Germinal center (tissue), 1 donor: ENCODE measurements around the gene ANAPC5.
"Not testable (repeated sequence)": the region's sequence is repeated elsewhere in the genome, so short reads cannot be mapped to it uniquely, and the experiment has no call there.

Experiments
- DNase-seq: peaks from one replicate; pipeline ENCODE4 v3.0.0; 2012; ENCODE audit warnings: mixed read lengths, low spot score

Gene ANAPC5

GRCh38 chr12:121351820-121352681 is at the start of gene ANAPC5:
Gene ANAPC5, minus strand, starts transcription at chr12:121352411. Its CDS starts 71 bp downstream, at chr12:121352340.
- peak; percentile 97 for DNase-seq

GRCh38 chr12:121400332-121401139 is 48.3 kb upstream of the ANAPC5 start:
- peak; percentile 22 for DNase-seq

GRCh38 chr12:121399391-121400331 is 47.5 kb upstream of the ANAPC5 start, which contains the start of gene RNF34:
Gene RNF34, plus strand, starts transcription at chr12:121400118. Its CDS starts 95 bp downstream, at chr12:121400213.
- peak; percentile 98 for DNase-seq

DNA sequence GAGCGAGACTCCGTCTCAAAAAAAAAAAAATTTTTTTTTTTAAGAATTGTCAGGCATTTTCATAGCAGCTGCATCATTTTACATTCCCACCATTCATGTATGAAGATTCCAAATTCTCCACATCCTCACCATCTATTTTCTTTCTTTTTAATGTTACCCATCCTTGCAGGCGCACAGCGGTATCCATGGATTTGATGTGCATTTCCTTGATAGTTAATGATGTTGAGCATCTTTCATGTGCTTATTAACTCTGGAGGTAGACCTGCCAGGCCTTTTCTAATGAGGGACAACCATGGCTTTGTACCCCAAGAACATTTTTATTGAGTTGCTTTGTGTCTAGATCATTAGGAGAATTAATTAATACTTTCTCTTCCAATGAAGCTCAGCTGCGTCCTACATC is 46.1 kb upstream of the ANAPC5 start:
- no peak for DNase-seq

GRCh38 chr12:121397521-121397920 is 45.3 kb upstream of the ANAPC5 start:
- no peak for DNase-seq

- no peak for DNase-seq
These were observed 40.1 kb upstream of the ANAPC5 start for GRCh38 chr12:121392325-121392716.

DNA sequence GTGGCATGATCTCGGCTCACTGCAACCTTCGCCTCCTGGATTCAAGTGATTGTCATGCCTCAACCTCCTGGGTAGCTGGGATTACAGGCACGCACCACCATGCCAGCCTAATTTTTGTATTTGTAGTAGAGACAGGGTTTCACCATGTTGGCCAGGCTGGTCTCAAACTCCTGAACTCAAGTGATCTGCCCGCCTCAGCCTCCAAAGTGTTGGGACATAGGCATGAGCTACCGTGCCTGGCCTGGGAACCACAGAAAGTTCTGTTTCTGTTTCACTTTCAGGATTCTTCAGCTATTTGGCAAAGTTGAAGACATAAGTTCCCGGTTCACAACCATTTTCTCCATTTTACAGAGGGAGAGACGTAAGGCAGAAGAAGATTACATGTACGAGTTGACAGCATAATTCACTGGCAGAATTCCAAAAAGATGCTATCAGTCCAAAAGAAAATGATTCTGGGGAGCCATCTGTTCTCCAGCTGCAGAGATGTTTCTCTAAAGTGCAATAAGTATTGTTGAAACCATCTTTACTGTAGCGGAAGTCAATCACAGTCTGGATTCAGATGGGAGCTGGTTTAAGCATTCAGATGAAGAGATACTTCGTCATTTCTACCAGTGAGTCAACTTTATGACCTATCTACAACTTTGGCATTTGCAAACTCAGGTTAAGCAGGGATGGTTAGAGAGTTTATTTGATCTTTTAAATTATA is 39.6 kb upstream of the ANAPC5 start:
- DNase-seq = no peak

GRCh38 chr12:121390856-121391255 is 38.6 kb upstream of the ANAPC5 start:
- no peak for DNase-seq

DNA sequence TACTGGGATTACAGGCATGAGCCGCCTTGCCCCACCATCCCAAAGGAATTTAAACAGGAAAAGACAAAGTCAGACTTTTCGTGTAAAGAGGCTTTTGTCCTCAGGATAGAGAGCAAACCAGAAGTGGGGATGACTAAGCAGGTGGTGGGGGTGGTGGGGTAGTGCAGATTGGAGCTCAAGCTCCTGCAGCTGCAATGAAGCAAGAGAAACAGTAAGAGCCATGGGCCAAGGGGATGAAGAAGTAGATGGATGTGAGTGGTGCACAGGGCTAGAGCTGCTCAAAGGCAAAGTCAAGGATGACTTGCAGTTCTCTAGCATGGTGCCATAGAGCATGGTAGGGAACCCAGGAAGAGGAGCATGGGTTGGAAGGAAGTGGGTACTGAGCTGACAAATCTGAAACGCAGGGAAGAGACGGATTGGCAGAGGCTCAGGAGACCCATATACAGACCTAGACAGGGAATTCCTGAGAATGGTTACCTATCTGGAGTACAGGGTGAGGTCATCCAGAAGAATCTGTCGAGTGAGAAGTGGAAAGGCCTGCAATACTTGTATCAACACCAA is 36.3 kb upstream of the ANAPC5 start:
- no peak for DNase-seq

- not testable (repeated sequence) for DNase-seq
These were observed 32.7 kb upstream of the ANAPC5 start for GRCh38 chr12:121384891-121385290.

DNA sequence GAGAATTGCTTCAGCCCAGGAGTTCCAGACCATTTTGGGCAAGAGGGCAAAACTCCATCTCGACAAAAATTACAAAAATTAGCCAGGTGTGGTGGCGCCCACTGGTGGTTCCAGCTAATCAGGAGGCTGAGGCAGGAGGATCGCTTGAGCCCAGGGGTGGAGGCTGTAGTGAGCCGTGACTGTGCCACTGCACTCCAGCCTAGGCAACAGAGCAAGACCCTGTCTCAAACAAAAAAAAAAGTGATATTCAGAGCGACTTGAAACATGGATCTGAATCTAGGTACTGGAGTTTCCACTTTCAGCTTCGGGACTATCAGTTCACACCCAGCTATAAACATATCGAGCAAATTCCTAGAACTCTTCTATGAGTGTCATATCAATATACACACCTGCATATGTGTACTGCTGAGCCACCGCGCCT is 31.4 kb upstream of the ANAPC5 start:
- no peak for DNase-seq

DNA sequence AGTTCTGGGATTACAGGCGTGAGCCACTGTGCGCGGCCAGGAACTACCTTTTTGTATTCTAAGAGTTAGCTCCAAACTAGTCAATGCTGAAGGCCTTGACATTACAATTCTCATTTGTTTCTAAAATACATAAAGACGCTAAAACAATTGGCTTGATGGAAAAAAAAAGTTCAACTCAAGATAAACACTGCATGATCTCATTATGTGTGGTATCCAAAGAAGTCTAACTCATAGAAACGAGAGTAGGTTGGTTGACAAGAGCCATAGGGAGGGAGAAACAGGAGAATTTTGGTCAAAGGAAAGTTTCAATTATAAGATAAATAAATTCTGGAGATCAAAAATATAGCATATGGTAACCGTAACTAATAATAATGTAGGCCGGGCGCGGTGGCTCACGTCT is 27.7 kb upstream of the ANAPC5 start:
- DNase-seq = no peak

DNA sequence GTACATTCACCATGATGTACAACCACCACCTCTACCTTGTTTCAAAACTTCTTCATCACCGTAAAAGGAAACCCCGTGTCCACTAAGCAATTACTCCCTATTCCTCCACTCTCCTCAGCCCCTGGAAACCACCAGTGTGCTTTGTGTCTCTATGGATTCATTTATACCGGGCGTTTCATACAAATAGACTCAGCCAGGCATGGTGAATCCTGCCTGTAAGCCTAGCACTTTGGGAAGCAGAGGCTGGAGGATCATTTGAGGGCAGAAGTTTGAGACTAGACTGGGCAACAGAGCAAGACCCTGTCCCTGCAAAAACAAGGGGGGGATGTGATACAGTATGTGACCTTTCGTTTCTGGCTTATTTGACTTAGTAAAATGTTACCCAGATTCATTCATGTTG is 26.5 kb upstream of the ANAPC5 start:
- no peak for DNase-seq

- no peak for DNase-seq
These were observed 24.8 kb upstream of the ANAPC5 start for GRCh38 chr12:121376754-121377697.

DNA sequence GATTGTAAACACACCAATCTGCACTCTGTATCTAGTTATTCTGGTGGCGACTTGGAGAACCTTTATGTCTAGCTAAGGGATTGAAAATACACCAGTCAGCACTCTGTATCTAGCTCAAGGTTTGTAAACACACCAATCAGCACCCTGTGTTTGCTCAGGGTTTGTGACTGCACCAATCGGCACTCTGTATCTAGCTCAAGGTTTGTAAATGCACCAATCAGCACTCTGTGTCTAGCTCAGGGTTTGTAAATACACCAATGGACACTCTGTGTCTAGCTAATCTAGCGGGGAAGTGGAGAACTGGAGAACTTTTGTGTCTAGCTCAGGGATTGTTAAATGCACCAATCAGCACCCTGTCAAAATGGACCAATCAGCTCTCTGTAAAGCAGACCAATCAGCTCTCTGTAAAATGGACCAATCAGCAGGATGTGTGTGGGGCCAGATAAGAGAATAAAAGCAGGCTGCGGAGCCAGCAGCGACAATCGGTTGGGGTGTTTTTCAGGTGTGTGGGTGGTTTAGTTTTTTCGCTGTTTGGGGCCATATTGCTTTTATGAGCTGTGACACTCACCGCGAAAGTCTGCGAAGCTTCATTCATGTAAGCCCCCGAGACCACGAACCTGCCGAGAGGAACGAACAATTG is 22.9 kb upstream of the ANAPC5 start:
- not testable (repeated sequence) for DNase-seq

DNA sequence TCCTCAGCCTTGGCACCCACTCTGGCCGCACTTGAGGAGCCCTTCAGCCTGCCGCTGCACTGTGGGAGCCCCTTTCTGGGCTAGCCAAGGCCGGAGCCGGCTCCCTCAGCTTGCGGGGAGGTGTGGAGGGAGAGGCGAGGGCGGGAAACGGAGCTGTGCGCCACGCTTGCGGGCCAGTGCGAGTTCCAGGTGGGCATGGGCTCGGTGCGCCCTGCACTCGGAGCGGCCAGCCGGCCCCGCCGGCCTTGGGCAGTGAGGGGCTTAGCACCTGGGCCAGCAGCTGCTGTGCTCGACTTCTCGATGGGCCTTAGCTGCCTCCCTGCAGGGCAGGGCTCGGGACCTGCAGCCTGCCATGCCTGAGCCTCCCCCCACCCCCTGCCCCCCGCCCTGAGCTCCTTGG is 22.1 kb upstream of the ANAPC5 start:
- DNase-seq = not testable (repeated sequence)

GRCh38 chr12:121373755-121374154 is 21.5 kb upstream of the ANAPC5 start:
- no peak for DNase-seq

DNA sequence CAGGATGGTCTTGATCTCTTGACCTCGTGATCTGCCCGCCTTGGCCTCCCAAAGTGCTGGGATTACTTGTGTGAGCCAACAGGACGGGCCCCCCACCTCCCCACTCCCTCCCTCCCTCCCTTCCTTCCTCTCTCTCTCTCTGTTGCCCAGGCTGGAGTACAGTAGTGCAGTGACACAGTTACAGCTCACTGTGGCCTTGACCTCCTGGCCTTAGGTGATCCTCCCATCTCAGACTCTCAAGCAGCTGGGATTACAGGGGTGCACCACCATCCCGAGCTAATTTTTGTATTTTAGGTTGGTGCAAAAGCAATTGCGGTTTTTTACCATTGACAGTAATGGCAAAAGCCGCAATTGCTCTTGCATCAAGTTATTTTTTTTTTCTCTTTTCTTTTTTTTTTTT is 19.2 kb upstream of the ANAPC5 start:
- DNase-seq = no peak

DNA sequence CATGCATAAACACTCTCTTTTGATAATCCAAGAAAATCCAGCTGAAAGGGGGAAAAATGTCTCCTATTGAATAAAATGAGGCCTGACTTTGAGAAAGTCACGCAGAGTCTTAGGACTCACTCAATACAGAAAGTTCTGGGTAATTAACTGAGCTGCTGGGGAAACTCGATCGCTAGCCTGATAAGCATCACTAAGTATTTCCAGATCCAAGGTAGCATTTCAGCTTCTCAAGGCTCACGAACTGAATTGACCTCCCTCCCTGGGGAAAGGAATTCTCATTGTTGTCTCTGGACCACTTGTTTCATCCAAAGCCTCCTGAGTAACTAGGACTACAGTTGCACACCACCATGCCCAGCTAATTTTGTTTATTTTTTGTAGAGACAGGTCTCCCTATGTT is 13.8 kb upstream of the ANAPC5 start:
- no peak for DNase-seq
